GM23338 (cell line): ENCODE results near the gene DCST2.

ENCODE experiments used
- CREB1 ChIP-seq: fragments of 250-450 bp; sonication (Bioruptor Pico); IDR thresholded peaks from 2 replicates; pipeline ENCODE4 v1.5.0; 2020; ENCODE audit warnings: low read depth, mild to moderate bottlenecking, moderate library complexity
- CTCF ChIP-seq, 2 experiments: fragments of 200-600 bp in 1 of 2; sonication (generic) in 1 of 2; conservative IDR thresholded peaks; 2 replicates each; pipeline versions ENCODE4 v1.5.1 to v1.6.1; 2016 to 2017; ENCODE audit warnings: antibody characterized with exemption in 2 of 2, low read depth in 2 of 2, mild to moderate bottlenecking in 2 of 2, moderate library complexity in 1 of 2
- EZH2 ChIP-seq: fragments of 200-600 bp; sonication (generic); IDR thresholded peaks from one replicate; pipeline ENCODE4 v1.8.0; 2017; ENCODE audit warnings: antibody characterized with exemption, mild to moderate bottlenecking, low read depth; ENCODE audit not compliant: unreplicated experiment
- EZH2phosphoT487 ChIP-seq: fragments of 200-600 bp; sonication (generic); IDR thresholded peaks from one replicate; pipeline ENCODE4 v1.8.1; 2018; ENCODE audit warnings: antibody characterized with exemption; ENCODE audit not compliant: unreplicated experiment
- JUNB ChIP-seq: IDR thresholded peaks from one replicate; pipeline ENCODE4 v1.6.1; 2016; ENCODE audit warnings: antibody characterized with exemption; ENCODE audit not compliant: unreplicated experiment
- NANOG ChIP-seq: IDR thresholded peaks from 2 replicates; pipeline ENCODE4 v1.6.1; 2016; ENCODE audit warnings: antibody characterized with exemption, borderline replicate concordance
- POLR2AphosphoS5 ChIP-seq: IDR thresholded peaks from 2 replicates; pipeline ENCODE4 v1.6.1; 2016; ENCODE audit warnings: antibody characterized with exemption, low read depth
- REST ChIP-seq: IDR thresholded peaks from one replicate; pipeline ENCODE4 v1.6.1; 2018; ENCODE audit warnings: antibody characterized with exemption; ENCODE audit not compliant: unreplicated experiment
- ZNF114 ChIP-seq: fragments of 250-450 bp; sonication (Bioruptor Pico); IDR thresholded peaks from 2 replicates; pipeline ENCODE4 v1.5.0; 2020; ENCODE audit warnings: mild to moderate bottlenecking, moderate library complexity
- ZNF331 ChIP-seq: fragments of 250-450 bp; sonication (Bioruptor Pico); IDR thresholded peaks from 2 replicates; pipeline ENCODE4 v1.5.0; 2020; ENCODE audit warnings: low read depth, mild to moderate bottlenecking, moderate library complexity
- ZNF462 ChIP-seq: fragments of 250-450 bp; sonication (Bioruptor Pico); IDR thresholded peaks from 2 replicates; pipeline ENCODE4 v1.5.0; 2020; ENCODE audit warnings: mild to moderate bottlenecking, moderate library complexity

GRCh38 chr1:155032886-155033285, 695 bp downstream of the DCST2 start:
- TF ChIP-seq CTCF (conservative IDR thresholded peaks at IDR 0.05; ENCODE audit: low read depth in 2 of 2) (no peak), NANOG (no peak), EZH2 (no peak), ZNF462 (CRISPR knock-in tag) (no peak), REST (no peak), JUNB (no peak), EZH2phosphoT487 (no peak), POLR2AphosphoS5 (no peak), CREB1 (no peak), ZNF114 (CRISPR knock-in tag) (no peak), ZNF331 (CRISPR knock-in tag) (no peak)
